ENCODE results near the gene TSPAN4. TPM values are rescaled to one million over a fixed set of nuclear protein-coding genes. Genes with fewer than 3 reads are reported as not detected.

The TSPAN4 gene
- total RNA-seq, 1 donor from 2014 or later = 175 TPM

GRCh38 chr11:882596-882995 is 39.9 kb downstream of the TSPAN4 start:
- H3K4me3 Mint-ChIP-seq (ENCODE audit: unreplicated experiment) = no peak overlapping the region
- peaks cover 23% of the 10 kb centered on the region for H3K36me3 Mint-ChIP-seq (ENCODE audit: unreplicated experiment)
- TF ChIP-seq CTCF (IDR thresholded peaks at IDR 0.05) = no peak
- no peaks in the 10 kb centered on the region for H3K9me3 Mint-ChIP-seq (ENCODE audit: unreplicated experiment)
- peaks cover 6% of the 10 kb centered on the region for H3K4me1 Mint-ChIP-seq (ENCODE audit: unreplicated experiment)
- H3K27me3 Mint-ChIP-seq (ENCODE audit: unreplicated experiment) = no peaks in the 10 kb centered on the region
- H3K27ac Mint-ChIP-seq (ENCODE audit: unreplicated experiment) = peak overlapping the region; percentile 63
- no peak for DNase-seq (ENCODE audit: extremely low spot score, unreplicated experiment)

- TF ChIP-seq CTCF (IDR thresholded peaks at IDR 0.05) = no peak
- Mint-ChIP-seq H3K36me3 (ENCODE audit: unreplicated experiment) (peaks cover 24% of the 10 kb centered on the region), H3K27me3 (ENCODE audit: unreplicated experiment) (no peaks in the 10 kb centered on the region), H3K4me1 (ENCODE audit: unreplicated experiment) (peaks cover 6% of the 10 kb centered on the region), H3K9me3 (ENCODE audit: unreplicated experiment) (no peaks in the 10 kb centered on the region), H3K4me3 (ENCODE audit: unreplicated experiment) (no peak overlapping the region), H3K27ac (ENCODE audit: unreplicated experiment) (no peak overlapping the region)
- DNase-seq (ENCODE audit: extremely low spot score, unreplicated experiment) = no peak
Observed at GRCh38 chr11:883527-883926, 40.9 kb downstream of the TSPAN4 start.

DNA sequence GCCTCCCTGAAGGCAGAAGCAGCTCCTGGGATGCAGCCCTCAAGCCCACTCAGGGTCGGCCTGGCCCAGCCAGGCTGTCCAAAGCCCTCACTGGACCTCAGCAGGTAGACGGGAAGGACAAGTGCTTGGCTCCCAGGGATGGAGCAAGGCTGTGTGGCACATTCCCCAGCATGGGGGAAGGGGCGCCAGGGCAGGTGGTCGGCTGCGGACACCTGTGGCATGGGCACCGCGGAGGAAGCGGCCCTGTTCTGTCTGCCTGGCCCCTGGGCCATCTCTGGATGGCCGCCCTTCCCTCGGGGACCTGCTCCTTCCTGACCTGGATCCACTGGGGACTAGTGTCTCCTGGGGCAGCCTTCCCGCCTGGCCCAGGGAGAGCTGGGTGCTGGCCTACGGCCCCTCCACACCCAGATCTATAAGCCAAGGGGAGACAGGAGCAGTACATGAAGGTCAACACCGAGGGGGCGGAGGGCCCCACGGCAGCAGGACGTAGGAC is 42.0 kb downstream of the TSPAN4 start:
- Mint-ChIP-seq H3K27me3 (ENCODE audit: unreplicated experiment) (no peaks in the 10 kb centered on the region), H3K4me1 (ENCODE audit: unreplicated experiment) (peaks cover 6% of the 10 kb centered on the region), H3K36me3 (ENCODE audit: unreplicated experiment) (peaks cover 24% of the 10 kb centered on the region), H3K9me3 (ENCODE audit: unreplicated experiment) (no peaks in the 10 kb centered on the region), H3K4me3 (ENCODE audit: unreplicated experiment) (no peak overlapping the region), H3K27ac (ENCODE audit: unreplicated experiment) (no peak overlapping the region)
- no peak for TF ChIP-seq CTCF (IDR thresholded peaks at IDR 0.05)
- DNase-seq (ENCODE audit: extremely low spot score, unreplicated experiment) = no peak

DNA sequence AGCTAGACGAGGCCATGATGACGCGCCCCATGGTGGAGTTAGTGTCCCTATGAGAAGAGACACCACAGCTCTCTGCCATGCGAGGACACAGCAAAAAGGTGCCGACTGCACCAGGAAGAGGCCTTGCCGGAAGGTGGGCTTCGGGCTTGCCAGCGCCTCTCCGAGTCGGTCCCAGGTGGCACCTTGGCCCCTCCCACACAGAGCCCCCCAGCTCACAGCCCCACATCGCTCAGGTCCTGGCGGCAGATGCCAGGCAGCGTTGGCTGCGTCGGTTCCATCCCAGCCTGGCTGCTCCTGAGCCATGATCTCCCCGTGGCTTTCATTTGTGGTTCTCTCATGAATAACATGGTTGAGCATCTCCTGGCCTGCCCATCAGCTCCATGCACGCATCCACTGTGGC is 43.9 kb downstream of the TSPAN4 start:
- H3K36me3 Mint-ChIP-seq (ENCODE audit: unreplicated experiment) = peaks cover 16% of the 10 kb centered on the region
- no peak for DNase-seq (ENCODE audit: extremely low spot score, unreplicated experiment)
- no peaks in the 10 kb centered on the region for H3K27me3 Mint-ChIP-seq (ENCODE audit: unreplicated experiment)
- no peak overlapping the region for H3K4me3 Mint-ChIP-seq (ENCODE audit: unreplicated experiment)
- peaks cover 6% of the 10 kb centered on the region for H3K4me1 Mint-ChIP-seq (ENCODE audit: unreplicated experiment)
- no peaks in the 10 kb centered on the region for H3K9me3 Mint-ChIP-seq (ENCODE audit: unreplicated experiment)
- no peak for TF ChIP-seq CTCF (IDR thresholded peaks at IDR 0.05)
- no peak overlapping the region for H3K27ac Mint-ChIP-seq (ENCODE audit: unreplicated experiment)

GRCh38 chr11:887589-887988 is 44.9 kb downstream of the TSPAN4 start:
- no peak for DNase-seq (ENCODE audit: extremely low spot score, unreplicated experiment)
- no peaks in the 10 kb centered on the region for H3K9me3 Mint-ChIP-seq (ENCODE audit: unreplicated experiment)
- H3K27me3 Mint-ChIP-seq (ENCODE audit: unreplicated experiment) = no peaks in the 10 kb centered on the region
- no peak for TF ChIP-seq CTCF (IDR thresholded peaks at IDR 0.05)
- H3K4me1 Mint-ChIP-seq (ENCODE audit: unreplicated experiment) = peaks cover 1% of the 10 kb centered on the region
- H3K36me3 Mint-ChIP-seq (ENCODE audit: unreplicated experiment) = peaks cover 12% of the 10 kb centered on the region
- H3K27ac Mint-ChIP-seq (ENCODE audit: unreplicated experiment) = no peak overlapping the region
- no peak overlapping the region for H3K4me3 Mint-ChIP-seq (ENCODE audit: unreplicated experiment)
